Tongue (tissue), 2 donors: ENCODE data around the gene MUCL3. TPM values are rescaled to one million over a fixed set of nuclear protein-coding genes. Genes with fewer than 3 reads are reported as not detected.
"Not testable (repeated sequence)": the region's sequence is repeated elsewhere in the genome, so short reads cannot be mapped to it uniquely, and the experiment has no call there.

ENCODE experiments used
- DNase-seq: peaks from one replicate; pipeline ENCODE4 v3.0.0-alpha.2; 2015
- total RNA-seq: library from RNA; depleted of rRNA; stranded (reverse); fragments of >200 nt; gene quantifications from one replicate; pipeline ENCODE4 v1.2.3, GENCODE V29; 2014

The MUCL3 gene
- not detected for total RNA-seq

- DNase-seq, result no peak
These were observed at the start of gene MUCL3 for GRCh38 chr6:30940361-30940986. Gene MUCL3, plus strand, starts transcription at chr6:30940973. Its CDS starts 27 bp downstream, at chr6:30941000.

GRCh38 chr6:30891450-30891723 is 49.4 kb upstream of the MUCL3 start:
- no peak for DNase-seq

GRCh38 chr6:30891816-30892538 is 48.8 kb upstream of the MUCL3 start:
- DNase-seq, result no peak

- no peak for DNase-seq
These were observed 47.7 kb upstream of the MUCL3 start for GRCh38 chr6:30893001-30893591.

- no peak for DNase-seq
These were observed 47.1 kb upstream of the MUCL3 start for GRCh38 chr6:30893666-30894065.

- DNase-seq, result no peak
These were observed 46.4 kb upstream of the MUCL3 start for GRCh38 chr6:30894381-30894780.

- no peak for DNase-seq
These were observed 45.8 kb upstream of the MUCL3 start for GRCh38 chr6:30894935-30895334.

GRCh38 chr6:30895343-30895742 is 45.4 kb upstream of the MUCL3 start:
- no peak for DNase-seq

- no peak for DNase-seq
These were observed 44.2 kb upstream of the MUCL3 start for GRCh38 chr6:30896541-30896940.

GRCh38 chr6:30897882-30898281 is 42.9 kb upstream of the MUCL3 start:
- DNase-seq, result no peak

- DNase-seq, result no peak
These were observed 41.9 kb upstream of the MUCL3 start for GRCh38 chr6:30898750-30899360.

GRCh38 chr6:30900863-30901417 is 39.8 kb upstream of the MUCL3 start:
- DNase-seq, result no peak

GRCh38 chr6:30901436-30901835 is 39.3 kb upstream of the MUCL3 start:
- DNase-seq, result no peak

- DNase-seq, result not testable (repeated sequence)
These were observed 38.6 kb upstream of the MUCL3 start for GRCh38 chr6:30902196-30902595.

GRCh38 chr6:30902709-30903108 is 38.1 kb upstream of the MUCL3 start:
- DNase-seq, result no peak

- no peak for DNase-seq
These were observed 37.5 kb upstream of the MUCL3 start for GRCh38 chr6:30903236-30903635.

GRCh38 chr6:30907290-30907757 is 33.4 kb upstream of the MUCL3 start:
- DNase-seq, result not testable (repeated sequence)

GRCh38 chr6:30907758-30908591 is 32.8 kb upstream of the MUCL3 start, which contains the start of gene GTF2H4:
Gene GTF2H4, plus strand, starts transcription at chr6:30908207.
- peak; percentile 100 for DNase-seq

GRCh38 chr6:30908700-30909099 is 32.1 kb upstream of the MUCL3 start:
- DNase-seq, result no peak

GRCh38 chr6:30910473-30910872 is 30.3 kb upstream of the MUCL3 start:
- not testable (repeated sequence) for DNase-seq

GRCh38 chr6:30912746-30913520 is 27.8 kb upstream of the MUCL3 start:
- peak; percentile 5 for DNase-seq
